Measurements from ENCODE around the gene NFU1.
"Not testable (repeated sequence)": the region's sequence is repeated elsewhere in the genome, so short reads cannot be mapped to it uniquely, and the experiment has no call there.

Gene NFU1

DNA sequence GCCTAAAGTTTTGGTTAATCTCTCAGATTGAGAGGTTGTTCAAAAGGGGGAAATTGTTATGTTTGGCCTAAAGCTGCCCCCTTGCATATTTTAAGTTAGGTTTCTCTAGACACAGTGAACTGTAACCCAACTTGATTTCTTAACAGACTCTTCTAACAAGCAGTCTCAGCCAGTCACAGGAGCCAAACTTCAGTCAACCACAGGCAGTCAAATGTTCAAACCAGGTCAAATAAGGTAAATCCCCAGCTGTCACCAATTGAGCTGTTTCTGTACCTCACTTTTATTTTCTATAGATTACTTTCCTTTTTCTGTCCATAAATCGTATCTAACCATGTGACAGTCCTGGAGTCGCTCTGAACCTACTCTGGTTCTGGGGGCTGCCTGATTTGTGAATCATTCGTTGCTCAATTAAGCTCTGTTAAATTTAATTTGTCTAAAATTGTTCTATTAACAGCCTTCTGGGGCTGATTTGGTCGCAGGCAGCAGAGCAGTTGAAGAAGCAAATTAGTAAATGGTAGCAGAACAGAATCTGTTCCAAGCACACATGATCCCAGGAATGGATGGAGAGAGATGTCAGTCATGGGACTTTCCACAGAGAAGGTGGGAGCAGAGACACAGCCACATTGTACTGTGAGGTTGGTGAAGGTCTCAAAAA, 16.4 kb upstream of the NFU1 start:
- Histone ChIP-seq H2AFZ (ENCODE audit: low read depth, low read length) (peak overlapping the region; percentile 87; the same call in 1 of the 2 replicates), H3K79me2 (ENCODE audit: low read length) (no peaks in the 10 kb centered on the region), H3K27ac (ENCODE audit: low read length) (peak overlapping the region; percentile 70)

DNA sequence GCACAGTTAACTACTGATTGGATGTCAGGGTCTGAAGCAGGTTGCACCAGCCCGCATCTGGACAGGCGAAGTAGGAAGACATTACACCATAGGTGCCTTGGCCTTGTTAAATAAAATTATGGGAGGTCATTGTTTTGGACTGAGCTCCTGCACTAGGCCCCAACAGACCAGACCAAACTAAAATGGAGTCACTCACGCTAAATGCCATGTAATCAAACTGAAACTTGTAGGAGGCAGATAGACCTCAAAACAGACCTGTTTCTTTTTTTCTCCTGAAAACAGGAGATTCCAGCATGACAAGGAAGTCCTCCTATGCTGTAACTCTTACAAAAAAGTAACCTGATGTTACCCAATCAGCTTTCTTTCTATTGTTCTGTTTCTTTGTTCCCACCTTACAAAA, 15.5 kb upstream of the NFU1 start:
- Histone ChIP-seq H3K36me3 (replicated peaks; ENCODE audit: low read depth, low read length) (no peaks in the 10 kb centered on the region), H3K9ac (ENCODE audit: low read length) (no peak overlapping the region), H3K27me3 (ENCODE audit: low read depth, low read length) (0 out of 2 replicates have a peak, but pooled peaks cover 2% of the 10 kb centered on the region), H4K20me1 (ENCODE audit: insufficient read depth, low read length) (no peaks in the 10 kb centered on the region), H2AFZ (ENCODE audit: low read depth, low read length) (no peak overlapping the region), H3K9me3 (ENCODE audit: insufficient read depth, low read length) (no peaks in the 10 kb centered on the region), H3K27ac (ENCODE audit: low read length) (peak overlapping the region; percentile 70), H3K4me3 (ENCODE audit: low read length) (peak overlapping the region; percentile 62; the same call in 1 of the 2 replicates), H3K4me2 (ENCODE audit: low read length) (peak overlapping the region; percentile 57), H3K4me1 (ENCODE audit: low read length) (peaks cover 52% of the 10 kb centered on the region), H3K79me2 (ENCODE audit: low read length) (no peaks in the 10 kb centered on the region)
- no peak for TF ChIP-seq EZH2phosphoT487 (IDR thresholded peaks at IDR 0.05; ENCODE audit: low read depth)
- TF ChIP-seq, protein P1, sequence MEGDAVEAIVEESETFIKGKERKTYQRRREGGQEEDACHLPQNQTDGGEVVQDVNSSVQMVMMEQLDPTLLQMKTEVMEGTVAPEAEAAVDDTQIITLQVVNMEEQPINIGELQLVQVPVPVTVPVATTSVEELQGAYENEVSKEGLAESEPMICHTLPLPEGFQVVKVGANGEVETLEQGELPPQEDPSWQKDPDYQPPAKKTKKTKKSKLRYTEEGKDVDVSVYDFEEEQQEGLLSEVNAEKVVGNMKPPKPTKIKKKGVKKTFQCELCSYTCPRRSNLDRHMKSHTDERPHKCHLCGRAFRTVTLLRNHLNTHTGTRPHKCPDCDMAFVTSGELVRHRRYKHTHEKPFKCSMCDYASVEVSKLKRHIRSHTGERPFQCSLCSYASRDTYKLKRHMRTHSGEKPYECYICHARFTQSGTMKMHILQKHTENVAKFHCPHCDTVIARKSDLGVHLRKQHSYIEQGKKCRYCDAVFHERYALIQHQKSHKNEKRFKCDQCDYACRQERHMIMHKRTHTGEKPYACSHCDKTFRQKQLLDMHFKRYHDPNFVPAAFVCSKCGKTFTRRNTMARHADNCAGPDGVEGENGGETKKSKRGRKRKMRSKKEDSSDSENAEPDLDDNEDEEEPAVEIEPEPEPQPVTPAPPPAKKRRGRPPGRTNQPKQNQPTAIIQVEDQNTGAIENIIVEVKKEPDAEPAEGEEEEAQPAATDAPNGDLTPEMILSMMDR (IDR thresholded peaks at IDR 0.05; ENCODE audit: low read depth, low read length) = no peak

More for the DNA sequence above, 16.4 kb upstream of the NFU1 start:
- Histone ChIP-seq H3K9ac (ENCODE audit: low read length) (peak overlapping the region; percentile 21; the same call in 1 of the 2 replicates), H3K4me1 (ENCODE audit: low read length) (peaks cover 50% of the 10 kb centered on the region), H3K9me3 (ENCODE audit: insufficient read depth, low read length) (no peaks in the 10 kb centered on the region), H4K20me1 (ENCODE audit: insufficient read depth, low read length) (no peaks in the 10 kb centered on the region), H3K27me3 (ENCODE audit: low read depth, low read length) (0 out of 2 replicates have a peak, but pooled peaks cover 2% of the 10 kb centered on the region), H3K4me3 (ENCODE audit: low read length) (peak overlapping the region; percentile 62), H3K36me3 (replicated peaks; ENCODE audit: low read depth, low read length) (no peaks in the 10 kb centered on the region), H3K4me2 (ENCODE audit: low read length) (peak overlapping the region; percentile 57)
- no peak for TF ChIP-seq EZH2phosphoT487 (IDR thresholded peaks at IDR 0.05; ENCODE audit: low read depth)
- TF ChIP-seq, protein P1 (IDR thresholded peaks at IDR 0.05; ENCODE audit: low read depth, low read length) = no peak

DNA sequence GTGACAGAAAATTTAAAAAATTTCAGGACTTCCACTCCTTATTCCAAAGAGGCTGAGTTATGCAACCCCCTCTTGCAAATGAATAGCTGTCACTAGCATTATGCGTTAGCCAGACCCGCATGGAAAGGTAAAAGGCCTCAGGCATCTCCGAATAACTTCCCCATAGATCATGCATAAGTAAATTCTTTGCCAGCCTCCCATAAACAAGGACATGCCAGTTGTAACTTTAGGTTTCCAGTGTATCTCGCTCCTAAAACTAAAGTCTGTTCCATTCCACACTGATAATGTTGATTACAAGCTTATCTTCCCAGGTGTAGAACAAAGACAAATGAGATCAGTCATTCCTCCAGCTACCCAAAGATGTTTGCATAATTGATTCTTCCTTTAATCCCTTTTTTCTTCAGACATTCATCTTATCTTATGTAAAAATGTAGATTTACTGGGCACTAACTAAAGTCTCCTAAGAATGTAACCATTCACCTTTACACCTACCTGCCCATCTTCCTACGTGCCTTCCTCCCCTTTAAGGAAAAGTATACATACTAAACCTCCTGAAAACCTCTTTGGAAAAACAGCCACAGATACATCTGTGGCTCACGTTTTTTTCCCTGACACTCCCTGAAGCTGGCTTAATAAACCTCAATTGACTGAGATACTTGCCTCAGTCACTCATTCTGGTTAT, 13.6 kb upstream of the NFU1 start:
- H4K20me1 ChIP-seq (ENCODE audit: insufficient read depth, low read length) = no peaks in the 10 kb centered on the region
- TF ChIP-seq, protein P1 (IDR thresholded peaks at IDR 0.05; ENCODE audit: low read depth, low read length) = no peak
- no peak for TF ChIP-seq EZH2phosphoT487 (IDR thresholded peaks at IDR 0.05; ENCODE audit: low read depth)
- no peak overlapping the region for H3K27ac ChIP-seq (ENCODE audit: low read length)
- 0 out of 2 replicates have a peak, but pooled peaks cover 2% of the 10 kb centered on the region for H3K27me3 ChIP-seq (ENCODE audit: low read depth, low read length)
- H3K79me2 ChIP-seq (ENCODE audit: low read length) = no peaks in the 10 kb centered on the region
- H3K4me2 ChIP-seq (ENCODE audit: low read length) = no peak overlapping the region
- no peak overlapping the region for H2AFZ ChIP-seq (ENCODE audit: low read depth, low read length)
- no peaks in the 10 kb centered on the region for H3K36me3 ChIP-seq (replicated peaks; ENCODE audit: low read depth, low read length)
- H3K4me3 ChIP-seq (ENCODE audit: low read length) = no peak overlapping the region
- peaks cover 34% of the 10 kb centered on the region for H3K4me1 ChIP-seq (ENCODE audit: low read length)
- H3K9me3 ChIP-seq (ENCODE audit: insufficient read depth, low read length) = no peaks in the 10 kb centered on the region
- H3K9ac ChIP-seq (ENCODE audit: low read length) = no peak overlapping the region

DNA sequence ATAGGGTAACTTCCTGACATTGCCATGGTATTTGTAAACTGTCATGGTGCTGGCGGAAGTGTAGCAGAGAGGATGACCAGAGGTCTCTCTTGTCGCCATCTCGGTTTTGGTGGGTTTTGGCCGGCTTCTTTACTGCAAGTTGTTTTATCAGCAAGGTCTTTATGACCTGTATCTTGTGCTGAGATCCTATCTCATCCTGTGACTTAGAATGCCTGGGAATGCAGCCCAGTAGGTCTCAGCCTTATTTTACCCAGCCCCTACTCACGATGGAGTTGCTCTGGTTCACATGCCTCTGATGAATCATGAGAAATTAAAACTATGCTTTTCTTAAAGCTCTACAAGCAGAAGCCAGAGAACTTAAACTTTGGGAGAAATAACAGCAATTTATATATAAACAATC, 12.7 kb upstream of the NFU1 start:
- H3K79me2 ChIP-seq (ENCODE audit: low read length) = no peaks in the 10 kb centered on the region
- H3K27me3 ChIP-seq (ENCODE audit: low read depth, low read length) = 0 out of 2 replicates have a peak, but pooled peaks cover 2% of the 10 kb centered on the region
- no peak overlapping the region for H3K4me2 ChIP-seq (ENCODE audit: low read length)
- H3K9ac ChIP-seq (ENCODE audit: low read length) = no peak overlapping the region
- no peak overlapping the region for H3K27ac ChIP-seq (ENCODE audit: low read length)
- H3K4me3 ChIP-seq (ENCODE audit: low read length) = no peak overlapping the region
- peaks cover 27% of the 10 kb centered on the region for H3K4me1 ChIP-seq (ENCODE audit: low read length)
- no peaks in the 10 kb centered on the region for H3K9me3 ChIP-seq (ENCODE audit: insufficient read depth, low read length)
- TF ChIP-seq EZH2phosphoT487 (IDR thresholded peaks at IDR 0.05; ENCODE audit: low read depth) = no peak
- TF ChIP-seq, protein P1 (IDR thresholded peaks at IDR 0.05; ENCODE audit: low read depth, low read length) = no peak
- no peak overlapping the region for H2AFZ ChIP-seq (ENCODE audit: low read depth, low read length)
- no peaks in the 10 kb centered on the region for H4K20me1 ChIP-seq (ENCODE audit: insufficient read depth, low read length)
- H3K36me3 ChIP-seq (replicated peaks; ENCODE audit: low read depth, low read length) = no peaks in the 10 kb centered on the region

DNA sequence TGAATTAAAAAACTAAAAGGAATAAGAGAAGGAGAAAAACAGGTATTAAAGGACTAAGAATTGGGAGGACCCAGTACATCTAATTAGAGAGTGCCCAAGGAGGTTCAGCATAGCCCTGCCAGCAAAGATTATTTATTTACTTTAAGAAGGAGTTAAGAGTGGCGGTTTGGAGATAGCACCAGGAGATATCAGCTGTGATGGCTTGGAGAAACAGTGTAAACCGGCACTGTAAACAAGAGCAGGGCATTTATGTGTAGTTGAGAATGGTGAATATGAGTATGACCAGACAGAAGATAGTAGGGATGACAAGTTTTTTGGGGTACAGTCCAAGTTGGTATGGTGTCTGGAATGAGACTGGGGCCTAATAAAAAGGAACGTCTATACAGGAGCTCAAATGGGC, 6.4 kb upstream of the NFU1 start:
- not testable (repeated sequence) for H3K9me3 ChIP-seq (ENCODE audit: insufficient read depth, low read length); H3K79me2 ChIP-seq (ENCODE audit: low read length); H3K4me2 ChIP-seq (ENCODE audit: low read length); H3K4me1 ChIP-seq (ENCODE audit: low read length); H3K36me3 ChIP-seq (replicated peaks; ENCODE audit: low read depth, low read length); H3K27me3 ChIP-seq (ENCODE audit: low read depth, low read length); H3K9ac ChIP-seq (ENCODE audit: low read length); H2AFZ ChIP-seq (ENCODE audit: low read depth, low read length); H3K4me3 ChIP-seq (ENCODE audit: low read length); H3K27ac ChIP-seq (ENCODE audit: low read length); H4K20me1 ChIP-seq (ENCODE audit: insufficient read depth, low read length)

DNA sequence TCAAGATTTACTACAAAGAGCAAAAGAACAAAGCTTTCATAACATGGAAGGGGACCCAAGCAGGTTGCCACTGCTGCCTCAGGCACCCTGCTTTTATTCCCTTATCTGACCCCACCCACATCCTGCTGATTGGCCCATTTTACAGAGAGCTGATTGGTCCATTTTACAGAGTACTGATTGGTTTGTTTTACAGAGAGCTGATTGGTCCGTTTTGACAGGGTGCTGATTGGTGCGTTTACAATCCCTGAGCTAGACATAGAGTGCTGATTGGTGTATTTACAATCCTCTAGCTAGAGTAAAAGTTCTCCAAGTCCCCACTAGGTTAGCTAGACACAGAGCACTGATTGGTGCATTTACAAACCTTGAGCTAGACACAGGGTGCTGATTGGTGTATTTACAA, 2.3 kb upstream of the NFU1 start:
- H3K4me3 ChIP-seq (ENCODE audit: low read length); H4K20me1 ChIP-seq (ENCODE audit: insufficient read depth, low read length); H3K9me3 ChIP-seq (ENCODE audit: insufficient read depth, low read length); H3K27ac ChIP-seq (ENCODE audit: low read length); H3K4me2 ChIP-seq (ENCODE audit: low read length); H3K36me3 ChIP-seq (replicated peaks; ENCODE audit: low read depth, low read length); H2AFZ ChIP-seq (ENCODE audit: low read depth, low read length); H3K27me3 ChIP-seq (ENCODE audit: low read depth, low read length); H3K9ac ChIP-seq (ENCODE audit: low read length); H3K79me2 ChIP-seq (ENCODE audit: low read length): not testable (repeated sequence)
- H3K4me1 ChIP-seq (ENCODE audit: low read length) = peaks cover 17% of the 10 kb centered on the region

Data from OCI-LY3 (cell line).